Spleen (tissue), 11 donors: Measurements from ENCODE around the gene B4GALT6. TPM values are rescaled to one million over a fixed set of nuclear protein-coding genes. Genes with fewer than 3 reads are reported as not detected.

Experiments
- DNase-seq: peaks from one replicate; pipeline ENCODE4 v3.0.0-alpha.2; 2020
- H3K27ac ChIP-seq, 8 donors: fragments of 200-600 bp; sonication (generic) in 7 of 8; 1 replicate in 4 of 8; 2 replicates in 4 of 8; pipeline versions ENCODE4 v1.5.0 to v1.8.0; 2016 to 2021; ENCODE audit warnings: inconsistent platforms in 4 of 8, mild to moderate bottlenecking in 4 of 8, moderate library complexity in 1 of 8
- H3K27me3 ChIP-seq, 7 donors: fragments of 200-600 bp; sonication (generic) in 6 of 7; replicated peaks in 1 of 7; 1 replicate in 4 of 7; 2 replicates in 3 of 7; pipeline versions ENCODE4 v1.5.0 to v1.8.0; 2016 to 2021; ENCODE audit warnings: inconsistent platforms in 3 of 7, mild to moderate bottlenecking in 1 of 7
- H3K36me3 ChIP-seq, 6 donors: fragments of 200-600 bp; sonication (generic) in 5 of 6; 1 replicate in 4 of 6; 2 replicates in 2 of 6; pipeline versions ENCODE4 v1.5.0 to v1.8.0; 2016 to 2021; ENCODE audit warnings: inconsistent platforms in 2 of 6
- H3K4me1 ChIP-seq, 6 donors: fragments of 200-600 bp; sonication (generic) in 5 of 6; 1 replicate in 3 of 6; 2 replicates in 3 of 6; pipeline versions ENCODE4 v1.5.0 to v1.8.0; 2016 to 2021; ENCODE audit warnings: inconsistent platforms in 3 of 6
- H3K4me3 ChIP-seq, 8 donors: fragments of 200-600 bp; sonication (generic) in 7 of 8; 1 replicate in 4 of 8; 2 replicates in 4 of 8; pipeline versions ENCODE4 v1.5.0 to v1.8.0; 2016 to 2021; ENCODE audit warnings: inconsistent platforms in 4 of 8, mild to moderate bottlenecking in 4 of 8, moderate library complexity in 2 of 8
- H3K9me3 ChIP-seq, 8 donors: fragments of 200-600 bp; sonication (generic) in 7 of 8; 1 replicate in 4 of 8; 2 replicates in 4 of 8; pipeline versions ENCODE4 v1.5.0 to v1.8.0; 2016 to 2021; ENCODE audit warnings: inconsistent platforms in 4 of 8
- CTCF ChIP-seq, 11 experiments: fragments of 200-600 bp in 7 of 11; fragments of 450-650 bp in 4 of 11; sonication (generic) in 4 of 11; IDR thresholded peaks in 8 of 11; conservative IDR thresholded peaks in 3 of 11; 1 replicate in 7 of 11; 2 replicates in 4 of 11; pipeline versions ENCODE4 v1.4.0 to v1.8.0; 2016 to 2021; ENCODE audit warnings: antibody characterized with exemption in 11 of 11, inconsistent platforms in 4 of 11, mild to moderate bottlenecking in 1 of 11
- POLR2A ChIP-seq, 3 donors: fragments of 450-650 bp; IDR thresholded peaks; one replicate each; pipeline ENCODE4 v1.5.1; 2017; ENCODE audit warnings: antibody characterized with exemption in 3 of 3, mild to moderate bottlenecking in 1 of 3
- POLR2AphosphoS5 ChIP-seq, 3 donors: sonication (generic); formaldehyde crosslinking; IDR thresholded peaks; one replicate each; pipeline ENCODE4 v1.5.1; 2017; ENCODE audit warnings: antibody characterized with exemption in 3 of 3
- WGBS, 5 donors: extraction: QIAGEN DNeasy Blood & Tissue Kit in 3 of 5; methylation state at CpG; one replicate each; pipeline versions ENCODE4 v1.1.5 to v1.1.7; 2013 to 2018; 5-methylcytosine and 5-hydroxymethylcytosine counted together
- intact Hi-C: fragments of 100-400 bp; cut with DNase I; formaldehyde crosslinking; loops from one replicate; pipeline ENCODE4 v1.15.0; 2023; ENCODE audit warnings: low total_unique reads
- polyA plus RNA-seq, 3 donors: library from polyadenylated mRNA; stranded (reverse); fragments of 200-250 nt; gene quantifications; one replicate each; pipeline ENCODE4 v1.2.1, GENCODE V29; 2013
- total RNA-seq, 7 donors: library from RNA; depleted of rRNA in 3 of 7; stranded (reverse); fragments of >200 nt in 3 of 7; fragmentation: NEBNext Ultra II Directional in 4 of 7; extraction: Animal tissue kit (Norgen Biotek cat#: 25700) in 4 of 7; gene quantifications; one replicate each; pipeline versions ENCODE4 v1.1.0 to v1.2.1, GENCODE V29; 2016 to 2021
- donor health status: healthy with polysubstance abuse.
- donor health status: DM: no; HTN: no; CAD: no; lungs with moderate emphysema.
- donor health status: DM: no; HTN: no; CAD: no.
- donor health status: Bipolar disorder and iron deficiency.
- donor health status: healthy.
- donor health status: DM: no; HTN: no; CAD: no.
- donor health status: DM: yes; HTN: yes; CAD: no.

B4GALT6 gene
- total and polyA plus RNA-seq, 10 donors: 0.42 to 9.1 (median 3.7) TPM

- no peak overlapping the region for H3K4me3 ChIP-seq
- no peak overlapping the region for H3K27ac ChIP-seq
- WGBS, 5 donors: 80 to 96% (median 87%) methylated on average over 1 of the region's 1 CpG
- intact Hi-C loops: no loop called here
- H3K27me3 ChIP-seq: no peaks in the 10 kb centered on the region
- no peaks in the 10 kb centered on the region for H3K4me1 ChIP-seq
- H3K36me3 ChIP-seq: no peaks in the 10 kb centered on the region
- TF ChIP-seq POLR2A (IDR thresholded peaks at IDR 0.05): no peak
- TF ChIP-seq POLR2AphosphoS5 (IDR thresholded peaks at IDR 0.05): no peak
- TF ChIP-seq CTCF (IDR thresholded peaks at IDR 0.05 in 8 of 11, conservative IDR thresholded peaks at IDR 0.05 in 3 of 11): no peak
- DNase-seq: no peak
- H3K9me3 ChIP-seq: peaks cover 0 to 9% (median 2%) of the 10 kb centered on the region in 8 donors
These were observed 16.6 kb upstream of the B4GALT6 start for GRCh38 chr18:31700990-31701389.

- 83 to 87% (median 84%) methylated on average over 6 of the region's 6 CpGs for WGBS, 5 donors
- Histone ChIP-seq H3K27ac (no peak overlapping the region), H3K36me3 (no peaks in the 10 kb centered on the region), H3K9me3 (peaks cover 0 to 9% (median 2%) of the 10 kb centered on the region in 8 donors), H3K4me3 (no peak overlapping the region), H3K4me1 (no peaks in the 10 kb centered on the region), H3K27me3 (no peaks in the 10 kb centered on the region)
- TF ChIP-seq POLR2AphosphoS5 (IDR thresholded peaks at IDR 0.05) (no peak), CTCF (IDR thresholded peaks at IDR 0.05 in 8 of 11, conservative IDR thresholded peaks at IDR 0.05 in 3 of 11) (no peak), POLR2A (IDR thresholded peaks at IDR 0.05) (no peak)
- no peak for DNase-seq
- intact Hi-C loops: no loop called here
These were observed 13.2 kb upstream of the B4GALT6 start for GRCh38 chr18:31697351-31698298.

GRCh38 chr18:31695989-31696388, 11.6 kb upstream of the B4GALT6 start:
- H3K4me1 ChIP-seq: no peaks in the 10 kb centered on the region
- H3K9me3 ChIP-seq: peaks cover 0 to 9% (median 2%) of the 10 kb centered on the region in 8 donors
- 88 to 92% (median 89%) methylated on average over 3 of the region's 3 CpGs for WGBS, 5 donors
- DNase-seq: no peak
- H3K27ac ChIP-seq: no peak overlapping the region
- no peak overlapping the region for H3K4me3 ChIP-seq
- no peaks in the 10 kb centered on the region for H3K36me3 ChIP-seq
- intact Hi-C loops: no loop called here
- TF ChIP-seq CTCF (IDR thresholded peaks at IDR 0.05 in 8 of 11, conservative IDR thresholded peaks at IDR 0.05 in 3 of 11) (no peak), POLR2AphosphoS5 (IDR thresholded peaks at IDR 0.05) (no peak), POLR2A (IDR thresholded peaks at IDR 0.05) (no peak)
- H3K27me3 ChIP-seq: no peaks in the 10 kb centered on the region

DNA sequence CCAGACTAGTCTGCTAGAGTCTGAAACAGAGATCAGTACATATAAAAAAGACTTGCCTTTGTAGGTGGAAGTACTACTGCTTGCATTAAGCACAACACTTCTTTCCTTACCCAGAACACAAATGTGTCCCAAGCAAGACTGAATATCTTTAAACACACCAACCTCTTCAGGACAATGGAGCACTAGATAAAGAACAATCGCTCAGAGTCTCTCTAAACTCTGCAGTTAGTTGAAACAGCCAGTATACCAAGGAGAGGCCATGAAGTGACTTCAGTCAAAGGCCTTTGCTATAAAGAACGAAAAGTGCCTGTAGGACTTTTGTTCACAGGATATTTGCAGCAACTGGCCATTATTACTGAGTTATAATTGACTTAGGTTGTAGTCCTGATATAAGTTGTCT, 9.9 kb upstream of the B4GALT6 start:
- peaks cover 0 to 9% (median 2%) of the 10 kb centered on the region in 8 donors for H3K9me3 ChIP-seq
- intact Hi-C loops: no loop called here
- 83 to 90% (median 84%) methylated on average over 2 of the region's 2 CpGs for WGBS, 5 donors
- TF ChIP-seq POLR2AphosphoS5 (IDR thresholded peaks at IDR 0.05): no peak
- no peak for TF ChIP-seq POLR2A (IDR thresholded peaks at IDR 0.05)
- TF ChIP-seq CTCF (IDR thresholded peaks at IDR 0.05 in 8 of 11, conservative IDR thresholded peaks at IDR 0.05 in 3 of 11): no peak
- H3K27me3 ChIP-seq: peaks cover 0 to 6% (median 0%) of the 10 kb centered on the region in 7 donors
- no peaks in the 10 kb centered on the region for H3K36me3 ChIP-seq
- no peak overlapping the region for H3K27ac ChIP-seq
- no peak for DNase-seq
- no peaks in the 10 kb centered on the region for H3K4me1 ChIP-seq
- no peak overlapping the region for H3K4me3 ChIP-seq
